ENCODE data around the gene PRDM16. TPM values are rescaled to one million over a fixed set of nuclear protein-coding genes. Genes with fewer than 3 reads are reported as not detected.
"Not testable (repeated sequence)": the region's sequence is repeated elsewhere in the genome, so short reads cannot be mapped to it uniquely, and the experiment has no call there.

Gene PRDM16
- total RNA-seq, 1 donor from 2014 or later = 21.4 TPM

DNA sequence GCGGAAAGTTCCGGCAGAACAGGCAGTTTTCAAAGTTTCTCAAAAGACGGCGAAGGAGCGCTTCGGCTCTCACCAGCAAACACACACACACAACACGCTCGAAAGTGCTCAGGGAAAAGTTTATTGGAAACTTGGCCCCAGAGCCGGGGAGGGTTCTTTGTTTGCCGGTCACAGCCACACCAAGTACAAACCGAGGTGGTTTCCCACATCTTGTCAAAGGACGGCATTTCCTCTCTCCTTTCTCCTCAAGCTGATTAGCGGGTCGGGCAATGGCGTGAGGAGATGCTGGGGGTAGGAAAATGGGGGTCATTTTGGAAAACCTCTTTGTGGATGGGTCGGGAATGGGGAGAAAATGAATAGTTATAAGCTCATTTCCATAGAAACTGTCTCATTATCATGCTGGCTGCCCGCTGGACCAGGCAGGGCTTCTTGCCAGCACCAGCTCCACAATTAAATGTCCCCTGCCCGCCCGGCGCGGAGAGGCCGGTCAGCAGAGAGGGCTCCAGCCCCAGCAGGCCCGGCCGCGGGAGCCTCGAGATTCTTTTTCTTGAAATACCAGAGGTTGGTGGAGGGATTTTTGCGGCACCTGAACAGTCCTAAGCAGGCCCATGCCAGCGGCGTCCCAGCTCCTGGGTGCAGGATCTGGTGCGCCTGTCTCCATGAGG is 92.3 kb downstream of the PRDM16 start:
- TF ChIP-seq, protein P1, sequence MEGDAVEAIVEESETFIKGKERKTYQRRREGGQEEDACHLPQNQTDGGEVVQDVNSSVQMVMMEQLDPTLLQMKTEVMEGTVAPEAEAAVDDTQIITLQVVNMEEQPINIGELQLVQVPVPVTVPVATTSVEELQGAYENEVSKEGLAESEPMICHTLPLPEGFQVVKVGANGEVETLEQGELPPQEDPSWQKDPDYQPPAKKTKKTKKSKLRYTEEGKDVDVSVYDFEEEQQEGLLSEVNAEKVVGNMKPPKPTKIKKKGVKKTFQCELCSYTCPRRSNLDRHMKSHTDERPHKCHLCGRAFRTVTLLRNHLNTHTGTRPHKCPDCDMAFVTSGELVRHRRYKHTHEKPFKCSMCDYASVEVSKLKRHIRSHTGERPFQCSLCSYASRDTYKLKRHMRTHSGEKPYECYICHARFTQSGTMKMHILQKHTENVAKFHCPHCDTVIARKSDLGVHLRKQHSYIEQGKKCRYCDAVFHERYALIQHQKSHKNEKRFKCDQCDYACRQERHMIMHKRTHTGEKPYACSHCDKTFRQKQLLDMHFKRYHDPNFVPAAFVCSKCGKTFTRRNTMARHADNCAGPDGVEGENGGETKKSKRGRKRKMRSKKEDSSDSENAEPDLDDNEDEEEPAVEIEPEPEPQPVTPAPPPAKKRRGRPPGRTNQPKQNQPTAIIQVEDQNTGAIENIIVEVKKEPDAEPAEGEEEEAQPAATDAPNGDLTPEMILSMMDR (IDR thresholded peaks at IDR 0.05; ENCODE audit: unreplicated experiment) = no peak
- peaks cover 14% of the 10 kb centered on the region for H3K27me3 Mint-ChIP-seq (ENCODE audit: unreplicated experiment)
- DNase-seq (ENCODE audit: low spot score) = no peak

DNA sequence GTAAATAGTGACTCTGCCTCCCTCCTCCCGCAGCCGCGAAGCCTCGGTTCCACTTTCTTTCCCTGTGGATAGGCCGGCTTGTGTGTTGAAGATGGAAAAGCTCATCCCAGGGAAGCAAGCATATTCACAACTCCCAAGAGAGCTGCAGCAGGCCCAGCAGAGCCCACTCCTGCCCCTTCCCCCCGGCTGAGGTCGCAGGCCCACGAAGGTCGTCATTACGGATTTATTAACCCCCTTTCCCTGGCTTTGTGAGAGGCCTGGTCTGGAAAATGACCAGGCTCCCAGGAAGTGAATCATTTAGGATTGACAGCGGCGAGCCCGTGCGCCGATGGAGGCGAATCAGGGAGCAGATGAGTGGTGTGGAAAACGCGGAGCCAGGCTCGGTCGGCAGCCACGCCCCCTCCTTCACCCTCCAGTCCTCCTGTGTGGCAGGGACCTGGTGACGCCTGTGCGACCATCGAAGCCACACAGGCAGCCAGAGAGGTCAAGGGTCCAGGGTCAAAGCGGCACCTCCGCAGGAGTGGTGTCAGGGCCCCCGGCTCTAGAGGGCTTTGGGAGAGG is 93.4 kb downstream of the PRDM16 start:
- DNase-seq (ENCODE audit: low spot score) = no peak
- Mint-ChIP-seq H3K4me3 (ENCODE audit: unreplicated experiment) (peak overlapping the region; percentile 47), H3K4me1 (ENCODE audit: unreplicated experiment) (peaks cover 2% of the 10 kb centered on the region), H3K9me3 (ENCODE audit: unreplicated experiment) (no peaks in the 10 kb centered on the region), H3K27me3 (ENCODE audit: unreplicated experiment) (peaks cover 14% of the 10 kb centered on the region), H3K27ac (ENCODE audit: unreplicated experiment) (peak overlapping the region; percentile 30), H3K36me3 (ENCODE audit: low read depth, unreplicated experiment) (no peaks in the 10 kb centered on the region)
- TF ChIP-seq, protein P1 (IDR thresholded peaks at IDR 0.05; ENCODE audit: unreplicated experiment) = no peak

More for the DNA sequence above, 92.3 kb downstream of the PRDM16 start:
- H3K4me3 Mint-ChIP-seq (ENCODE audit: unreplicated experiment) = no peak overlapping the region
- no peaks in the 10 kb centered on the region for H3K36me3 Mint-ChIP-seq (ENCODE audit: low read depth, unreplicated experiment)
- H3K4me1 Mint-ChIP-seq (ENCODE audit: unreplicated experiment) = peaks cover 9% of the 10 kb centered on the region
- no peak overlapping the region for H3K27ac Mint-ChIP-seq (ENCODE audit: unreplicated experiment)
- H3K9me3 Mint-ChIP-seq (ENCODE audit: unreplicated experiment) = no peaks in the 10 kb centered on the region

DNA sequence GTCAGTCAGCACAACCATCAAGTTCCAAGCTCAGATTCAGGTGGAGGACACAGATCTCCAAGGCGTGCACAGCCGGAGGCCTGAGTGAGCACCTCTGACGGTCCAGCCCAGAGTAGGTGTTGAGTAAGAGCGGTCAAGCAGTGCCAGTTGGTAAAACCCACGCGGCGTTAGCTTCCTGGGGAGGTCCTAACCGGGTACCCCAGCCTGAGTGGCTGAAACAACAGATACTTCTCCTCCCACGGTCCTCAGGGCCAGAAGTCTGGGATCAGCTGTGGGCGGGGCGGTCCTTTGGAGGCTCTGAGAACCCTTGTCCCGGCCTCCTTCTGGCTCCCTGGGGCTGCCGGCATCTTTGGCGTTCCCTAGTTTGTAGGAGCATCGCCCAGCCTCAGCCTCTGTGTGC is 94.4 kb downstream of the PRDM16 start:
- TF ChIP-seq, protein P1 (IDR thresholded peaks at IDR 0.05; ENCODE audit: unreplicated experiment) = no peak
- no peaks in the 10 kb centered on the region for H3K4me1 Mint-ChIP-seq (ENCODE audit: unreplicated experiment)
- no peak overlapping the region for H3K4me3 Mint-ChIP-seq (ENCODE audit: unreplicated experiment)
- H3K27ac Mint-ChIP-seq (ENCODE audit: unreplicated experiment) = no peak overlapping the region
- no peaks in the 10 kb centered on the region for H3K36me3 Mint-ChIP-seq (ENCODE audit: low read depth, unreplicated experiment)
- no peaks in the 10 kb centered on the region for H3K9me3 Mint-ChIP-seq (ENCODE audit: unreplicated experiment)
- peaks cover 13% of the 10 kb centered on the region for H3K27me3 Mint-ChIP-seq (ENCODE audit: unreplicated experiment)
- no peak for DNase-seq (ENCODE audit: low spot score)

- Mint-ChIP-seq H3K36me3 (ENCODE audit: low read depth, unreplicated experiment) (no peaks in the 10 kb centered on the region), H3K4me1 (ENCODE audit: unreplicated experiment) (no peaks in the 10 kb centered on the region), H3K27me3 (ENCODE audit: unreplicated experiment) (peaks cover 12% of the 10 kb centered on the region), H3K4me3 (ENCODE audit: unreplicated experiment) (no peak overlapping the region), H3K9me3 (ENCODE audit: unreplicated experiment) (no peaks in the 10 kb centered on the region), H3K27ac (ENCODE audit: unreplicated experiment) (no peak overlapping the region)
- TF ChIP-seq, protein P1 (IDR thresholded peaks at IDR 0.05; ENCODE audit: unreplicated experiment) = no peak
- DNase-seq (ENCODE audit: low spot score) = no peak
Measured at GRCh38 chr1:3164671-3165070, 95.7 kb downstream of the PRDM16 start.

DNA sequence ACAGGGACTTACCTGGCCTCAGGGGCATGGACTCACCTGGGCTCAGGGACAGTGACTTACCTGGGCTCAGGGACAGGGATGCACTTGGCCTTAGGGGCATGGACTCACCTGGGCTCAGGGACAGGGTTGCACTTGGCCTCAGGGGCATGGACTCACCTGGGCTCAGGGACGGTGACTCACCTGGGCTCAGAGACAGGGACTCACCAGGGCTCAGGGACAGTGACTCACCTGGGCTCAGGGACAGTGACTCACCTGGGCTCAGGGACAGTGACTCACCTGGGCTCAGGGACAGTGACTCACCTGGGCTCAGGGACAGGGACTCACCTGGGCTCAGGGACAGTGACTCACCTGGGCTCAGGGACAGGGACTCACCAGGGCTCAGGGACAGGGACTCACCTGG is 96.2 kb downstream of the PRDM16 start:
- peaks cover 12% of the 10 kb centered on the region for H3K27me3 Mint-ChIP-seq (ENCODE audit: unreplicated experiment)
- H3K27ac Mint-ChIP-seq (ENCODE audit: unreplicated experiment); H3K4me3 Mint-ChIP-seq (ENCODE audit: unreplicated experiment); H3K9me3 Mint-ChIP-seq (ENCODE audit: unreplicated experiment); H3K36me3 Mint-ChIP-seq (ENCODE audit: low read depth, unreplicated experiment); H3K4me1 Mint-ChIP-seq (ENCODE audit: unreplicated experiment); DNase-seq (ENCODE audit: low spot score): not testable (repeated sequence)
